Psoas muscle (tissue), 8 donors: ENCODE measurements around the gene HSD17B14. TPM values are rescaled to one million over a fixed set of nuclear protein-coding genes. Genes with fewer than 3 reads are reported as not detected.
A peak's percentile ranks its signal among the peaks of the same experiment; 100 is the strongest.
"Not testable (repeated sequence)": the region's sequence is repeated elsewhere in the genome, so short reads cannot be mapped to it uniquely, and the experiment has no call there.

ENCODE experiments used
- ATAC-seq, 4 donors: fragments of 200-7000 bp; cut with Tn5 transposase; one replicate each; pipeline ENCODE4 v1.9.1; 2020; ENCODE audit warnings: moderate library complexity in 3 of 4, mild to moderate bottlenecking in 2 of 4
- DNase-seq, 2 donors: peaks; one replicate each; pipeline ENCODE4 v3.0.0-alpha.2; 2020
- H3K27ac ChIP-seq: fragments of 200-600 bp; one replicate; pipeline ENCODE4 v1.8.0; 2022
- H3K27me3 ChIP-seq, 3 donors: fragments of 200-600 bp in 1 of 3; one replicate each; pipeline versions ENCODE4 v1.6.1 to v1.8.0; 2013 to 2022; ENCODE audit warnings: low read length in 2 of 3, mild to moderate bottlenecking in 2 of 3, moderate library complexity in 1 of 3; ENCODE audit not compliant: insufficient read depth in 3 of 3
- H3K36me3 ChIP-seq, 2 donors: fragments of 200-600 bp in 1 of 2; one replicate each; pipeline versions ENCODE4 v1.6.1 to v1.8.0; 2013 to 2022; ENCODE audit warnings: low read depth in 1 of 2, mild to moderate bottlenecking in 1 of 2, moderate library complexity in 1 of 2; ENCODE audit not compliant: insufficient read depth in 1 of 2
- H3K4me1 ChIP-seq: fragments of 200-600 bp; one replicate; pipeline ENCODE4 v1.8.0; 2022
- H3K4me3 ChIP-seq: fragments of 200-600 bp; one replicate; pipeline ENCODE4 v1.8.0; 2022; ENCODE audit warnings: mild to moderate bottlenecking
- H3K9me3 ChIP-seq: fragments of 200-600 bp; one replicate; pipeline ENCODE4 v1.8.0; 2022
- WGBS, 3 donors: extraction: QIAGEN DNeasy Blood & Tissue Kit; methylation state at CpG; one replicate each; pipeline versions ENCODE4 v1.1.6 to v1.1.7; 2013; 5-methylcytosine and 5-hydroxymethylcytosine counted together
- intact Hi-C, 2 donors: fragments of 100-400 bp; cut with DNase I; formaldehyde crosslinking; loops; one replicate each; pipeline versions ENCODE4 v1.11.0 to v1.14.2; 2022
- polyA plus RNA-seq, 3 donors: library from polyadenylated mRNA; stranded (reverse); fragments of 200-250 nt; gene quantifications; one replicate each; pipeline ENCODE4 v1.2.3, GENCODE V29; 2013
- total RNA-seq, 4 donors: library from RNA; stranded (reverse); fragmentation: NEBNext Ultra II Directional in 2 of 4; extraction: Animal tissue kit (Norgen Biotek cat#: 25700) in 2 of 4; gene quantifications; one replicate each; pipeline versions ENCODE4 v1.2.1 to v1.2.4, GENCODE V29; 2021 to 2023
- TF ChIP-seq, protein P1 (sequence below): fragments of 200-600 bp; IDR thresholded peaks from one replicate; pipeline ENCODE4 v1.8.0; 2022; ENCODE audit warnings: antibody characterized with exemption
- donor health status: healthy with polysubstance abuse.
- donor health status: DM: no; HTN: no; CAD: no; lungs with moderate emphysema.
- donor health status: Bipolar disorder and iron deficiency.
- donor health status: healthy.
- donor health status: DM: yes; HTN: yes; CAD: no.
- donor health status: DM: no; HTN: no; CAD: no.
- donor health status: DM: no; HTN: no; CAD: no.
- donor health status: DM: yes; HTN: yes; CAD: no.

Gene HSD17B14
- total and polyA plus RNA-seq, 7 donors = 0.15 to 1.2 (median 0.66) TPM

DNA sequence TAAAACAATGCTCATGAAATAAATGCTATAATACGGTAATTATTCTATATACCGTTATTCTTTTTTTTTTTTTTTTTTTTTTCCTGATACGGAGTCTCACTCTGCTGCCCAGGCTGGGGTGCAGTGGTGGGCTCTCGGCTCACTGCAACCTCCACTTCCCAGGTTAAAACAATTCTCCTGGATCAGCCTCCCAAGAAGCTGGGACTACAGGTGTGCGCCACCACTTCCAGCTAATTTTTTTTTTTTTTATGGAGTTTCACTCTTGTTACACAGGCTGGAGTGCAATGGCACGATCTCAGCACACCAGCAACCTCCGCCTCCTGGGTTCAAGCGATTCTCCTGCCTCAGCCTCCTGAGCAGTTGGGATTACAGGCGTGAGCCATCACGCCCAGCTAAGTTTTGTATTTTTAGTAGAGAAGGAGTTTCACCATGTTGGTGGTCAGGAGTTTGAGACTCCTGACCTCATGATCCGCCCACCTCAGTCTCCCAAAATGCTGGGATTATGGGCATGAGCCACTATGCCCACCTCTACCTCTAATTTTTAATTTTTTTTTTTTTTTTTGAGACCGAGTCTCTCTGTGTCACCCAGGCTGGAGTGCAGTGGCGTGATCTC lies 42.8 kb upstream of the HSD17B14 start:
- ATAC-seq = no peak
- TF ChIP-seq, protein P1, sequence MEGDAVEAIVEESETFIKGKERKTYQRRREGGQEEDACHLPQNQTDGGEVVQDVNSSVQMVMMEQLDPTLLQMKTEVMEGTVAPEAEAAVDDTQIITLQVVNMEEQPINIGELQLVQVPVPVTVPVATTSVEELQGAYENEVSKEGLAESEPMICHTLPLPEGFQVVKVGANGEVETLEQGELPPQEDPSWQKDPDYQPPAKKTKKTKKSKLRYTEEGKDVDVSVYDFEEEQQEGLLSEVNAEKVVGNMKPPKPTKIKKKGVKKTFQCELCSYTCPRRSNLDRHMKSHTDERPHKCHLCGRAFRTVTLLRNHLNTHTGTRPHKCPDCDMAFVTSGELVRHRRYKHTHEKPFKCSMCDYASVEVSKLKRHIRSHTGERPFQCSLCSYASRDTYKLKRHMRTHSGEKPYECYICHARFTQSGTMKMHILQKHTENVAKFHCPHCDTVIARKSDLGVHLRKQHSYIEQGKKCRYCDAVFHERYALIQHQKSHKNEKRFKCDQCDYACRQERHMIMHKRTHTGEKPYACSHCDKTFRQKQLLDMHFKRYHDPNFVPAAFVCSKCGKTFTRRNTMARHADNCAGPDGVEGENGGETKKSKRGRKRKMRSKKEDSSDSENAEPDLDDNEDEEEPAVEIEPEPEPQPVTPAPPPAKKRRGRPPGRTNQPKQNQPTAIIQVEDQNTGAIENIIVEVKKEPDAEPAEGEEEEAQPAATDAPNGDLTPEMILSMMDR = no peak
- no peaks in the 10 kb centered on the region for H3K27me3 ChIP-seq

DNA sequence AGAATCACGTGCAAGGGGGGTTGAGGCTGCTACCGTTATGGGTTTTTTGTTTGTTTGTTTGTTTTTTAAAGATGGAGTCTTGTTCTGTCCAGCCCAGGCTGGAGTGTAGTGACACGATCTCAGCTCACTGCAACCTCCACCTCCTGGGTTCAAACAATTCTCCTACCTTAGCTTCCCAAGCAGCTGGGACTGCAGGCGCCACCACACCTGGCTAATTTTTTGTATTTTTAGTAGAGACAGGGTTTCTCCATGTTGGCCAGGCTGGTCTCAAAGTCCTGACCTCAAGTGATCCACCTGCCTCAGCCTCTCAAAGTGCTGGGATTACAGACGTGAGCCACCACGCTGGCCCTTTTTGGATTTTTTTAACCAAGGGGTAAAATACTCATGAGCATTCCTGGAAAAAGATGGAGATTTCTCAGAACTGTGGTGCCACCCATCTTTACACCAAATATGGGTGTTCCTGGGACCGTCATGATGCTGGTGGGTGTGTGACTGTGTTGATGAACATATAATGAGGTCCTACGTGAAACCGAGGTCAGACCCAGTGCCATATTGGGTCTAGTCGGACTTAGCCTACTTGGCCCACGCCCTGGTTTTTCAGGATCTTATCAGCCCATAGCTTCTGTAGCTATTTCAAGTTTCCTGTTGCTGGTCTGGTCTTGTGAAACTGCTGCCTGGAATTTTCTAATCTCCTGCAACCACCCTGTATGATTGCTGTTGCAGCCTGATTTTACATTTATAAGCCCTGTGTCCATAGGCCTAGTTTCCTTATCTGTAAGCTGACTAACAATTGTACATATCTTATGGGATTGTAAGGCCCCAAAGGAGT lies 42.1 kb upstream of the HSD17B14 start:
- intact Hi-C loops = loop anchor here in 1 of 2 donors (5.0 kb wide), 1 partner anchor 84 kb away; no protein-coding TSS in a partner anchor
- TF ChIP-seq, protein P1 = no peak
- Histone ChIP-seq H3K27me3 (no peaks in the 10 kb centered on the region), H3K36me3 (peaks cover 0 to 62% of the 10 kb centered on the region in 2 donors), H3K4me3 (no peak overlapping the region), H3K4me1 (peaks cover 40% of the 10 kb centered on the region), H3K27ac (peak overlapping the region; percentile 100), H3K9me3 (no peaks in the 10 kb centered on the region)
- WGBS, 3 donors = 62 to 68% (median 63%) methylated on average over 11 of the region's 11 CpGs
- ATAC-seq = no peak
- no peak for DNase-seq

More for the DNA sequence above, 42.8 kb upstream of the HSD17B14 start:
- no peak overlapping the region for H3K4me3 ChIP-seq
- intact Hi-C loops = loop anchor here in 1 of 2 donors (5.0 kb wide), 1 partner anchor 83 kb away; no protein-coding TSS in a partner anchor
- 93 to 97% (median 94%) methylated on average over 13 of the region's 13 CpGs for WGBS, 3 donors
- no peak for DNase-seq
- peaks cover 36% of the 10 kb centered on the region for H3K4me1 ChIP-seq
- no peaks in the 10 kb centered on the region for H3K9me3 ChIP-seq
- H3K27ac ChIP-seq = peak overlapping the region; percentile 100
- H3K36me3 ChIP-seq = peaks cover 0 to 55% of the 10 kb centered on the region in 2 donors

DNA sequence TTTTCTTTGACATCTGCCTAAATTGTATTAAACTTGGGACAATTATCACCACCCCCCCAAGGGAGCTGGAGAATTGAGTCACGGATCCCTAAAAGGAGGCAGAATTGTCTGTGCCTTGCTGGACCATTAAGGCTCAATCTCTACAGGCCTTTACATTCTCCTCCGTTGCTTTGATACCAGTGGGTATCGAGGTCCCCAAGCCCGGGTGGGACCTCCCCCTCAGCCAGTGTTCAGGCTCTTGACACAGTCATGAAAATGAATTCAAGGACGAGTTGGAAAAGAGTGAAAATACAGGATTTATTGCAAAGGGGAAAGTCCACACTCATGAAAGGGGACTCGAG lies 41.5 kb upstream of the HSD17B14 start:
- TF ChIP-seq, protein P1 = no peak
- Histone ChIP-seq H3K27me3 (no peaks in the 10 kb centered on the region), H3K36me3 (peaks cover 0 to 63% of the 10 kb centered on the region in 2 donors), H3K4me1 (peaks cover 40% of the 10 kb centered on the region), H3K27ac (peak overlapping the region; percentile 100), H3K4me3 (no peak overlapping the region), H3K9me3 (no peaks in the 10 kb centered on the region)
- ATAC-seq (no peak), DNase-seq (no peak)
- intact Hi-C loops = loop anchor here in 1 of 2 donors (5.0 kb wide), 1 partner anchor 84 kb away; no protein-coding TSS in a partner anchor
- 85 to 89% (median 87%) methylated on average over 6 of the region's 6 CpGs for WGBS, 3 donors

DNA sequence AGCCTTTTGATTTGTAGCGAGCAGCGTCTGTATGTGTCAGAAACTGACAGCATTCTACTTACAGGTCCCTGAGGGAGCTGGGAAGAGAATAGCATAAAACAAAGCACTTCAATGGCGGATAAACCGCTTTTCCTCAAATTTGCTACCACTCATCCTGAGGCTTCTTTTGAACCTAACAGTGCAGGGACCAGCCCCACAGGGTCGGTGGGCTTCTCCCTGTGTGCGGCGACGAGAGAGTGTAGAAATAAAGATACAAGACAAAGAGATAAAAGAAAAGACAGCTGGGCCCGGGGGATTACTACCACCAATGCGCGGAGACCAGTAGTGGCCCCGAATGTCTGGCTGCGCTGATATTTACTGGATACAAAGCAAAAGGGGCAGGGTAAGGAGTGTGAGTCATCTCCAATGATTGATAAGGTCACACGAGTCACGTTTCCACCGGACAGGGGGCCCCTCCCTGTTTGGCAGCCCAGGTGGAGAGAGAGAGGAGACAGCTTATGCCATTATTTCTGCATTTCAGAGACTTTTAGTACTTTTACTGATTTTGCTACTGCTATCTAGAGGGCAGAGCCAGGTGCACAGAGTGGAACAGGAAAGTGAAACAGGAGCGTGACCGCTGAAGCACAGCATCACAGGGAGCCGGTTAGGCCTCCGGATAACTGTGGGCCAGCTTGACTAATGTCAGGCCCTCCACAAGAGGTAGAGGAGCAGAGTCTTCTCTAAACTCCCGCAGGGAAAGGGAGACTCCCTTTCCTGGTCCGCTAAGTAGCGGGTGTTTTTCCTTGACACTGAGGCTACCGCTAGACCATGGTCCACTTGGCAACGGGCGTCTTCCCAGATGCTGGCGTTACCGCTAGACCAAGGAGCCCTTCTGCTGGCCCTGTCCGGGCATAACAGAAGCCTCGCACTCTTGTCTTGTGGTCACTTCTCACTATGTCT lies 40.0 kb upstream of the HSD17B14 start:
- 56 to 66% (median 64%) methylated on average over 30 of the region's 30 CpGs for WGBS, 3 donors
- ATAC-seq, H3K27me3 ChIP-seq, H3K9me3 ChIP-seq: not testable (repeated sequence)
- Histone ChIP-seq H3K36me3 (peaks cover 0 to 63% of the 10 kb centered on the region in 2 donors), H3K4me1 (peaks cover 44% of the 10 kb centered on the region), H3K4me3 (peak overlapping the region; percentile 99), H3K27ac (peak overlapping the region; percentile 100)
- intact Hi-C loops = loop anchor here in 1 of 2 donors (5.0 kb wide), 1 partner anchor 86 kb away; no protein-coding TSS in a partner anchor
- DNase-seq = peak; percentile 58 to 73
